ENCODE measurements around the gene SDC4.

- no peak for TF ChIP-seq CTCF (IDR thresholded peaks at IDR 0.05)
- TF ChIP-seq POLR2A (IDR thresholded peaks at IDR 0.05): no peak
Measured at GRCh38 chr20:45372646-45373352, 24.6 kb upstream of the SDC4 start.

Data from uterus (tissue), 2 donors.